ENCODE results near the gene TCF23.

TCF23 gene

GRCh38 chr2:27128668-27129571 is 19.9 kb upstream of the TCF23 start:
- no peak for DNase-seq

- no peak for DNase-seq
Observed at GRCh38 chr2:27130396-27130795, 18.4 kb upstream of the TCF23 start.

GRCh38 chr2:27131429-27131828 is 17.4 kb upstream of the TCF23 start:
- no peak for DNase-seq

- peak; percentile 25 for DNase-seq
Observed at GRCh38 chr2:27133195-27133875, 15.5 kb upstream of the TCF23 start.

GRCh38 chr2:27133905-27134780 is 14.7 kb upstream of the TCF23 start, which contains the start of gene PREB:
PREB (minus strand) TSS chr2:27134636; CDS start chr2:27134421, 215 bp downstream.
- DNase-seq = peak; percentile 96

- no peak for DNase-seq
Observed at GRCh38 chr2:27134781-27135477, 13.9 kb upstream of the TCF23 start.

- DNase-seq = no peak
Observed at GRCh38 chr2:27135478-27135955, 13.3 kb upstream of the TCF23 start.

GRCh38 chr2:27136751-27137150 is 12.1 kb upstream of the TCF23 start:
- DNase-seq = no peak

- no peak for DNase-seq
Observed at GRCh38 chr2:27137322-27137935, 11.4 kb upstream of the TCF23 start.

GRCh38 chr2:27138111-27138510 is 10.7 kb upstream of the TCF23 start:
- DNase-seq = no peak

GRCh38 chr2:27139310-27139709 is 9.5 kb upstream of the TCF23 start, which contains the start of gene PRR30:
PRR30 (minus strand) TSS chr2:27139410; CDS start chr2:27138329, 1,081 bp downstream.
- no peak for DNase-seq

- DNase-seq = no peak
Observed at GRCh38 chr2:27143285-27143684, 5.5 kb upstream of the TCF23 start.

GRCh38 chr2:27145682-27146081 is 3.1 kb upstream of the TCF23 start:
- no peak for DNase-seq

- no peak for DNase-seq
Observed at GRCh38 chr2:27147935-27148334, 869 bp upstream of the TCF23 start.

- DNase-seq = no peak
Observed at GRCh38 chr2:27149570-27150405, 984 bp downstream of the TCF23 start.

- no peak for DNase-seq
Observed at GRCh38 chr2:27150639-27151230, 1.9 kb downstream of the TCF23 start.

- DNase-seq = peak; percentile 56
Observed at GRCh38 chr2:27152102-27152795, 3.4 kb downstream of the TCF23 start.

- peak; percentile 90 for DNase-seq
Observed at GRCh38 chr2:27152796-27153464, 4.1 kb downstream of the TCF23 start.

- no peak for DNase-seq
Observed at GRCh38 chr2:27154488-27154887, 5.7 kb downstream of the TCF23 start.
